ENCODE data around the gene CPLX3. TPM values are rescaled to one million over a fixed set of nuclear protein-coding genes. Genes with fewer than 3 reads are reported as not detected.

Gene CPLX3
- total RNA-seq, 1 experiment from 2014 or later = not detected

GRCh38 chr15:74809242-74809641, 17.2 kb upstream of the CPLX3 start:
- H3K36me3 Mint-ChIP-seq (ENCODE audit: insufficient read depth in 1 of 3, low read depth in 3 of 3) = peaks cover under 1 to 2% (median 1%) of the 10 kb centered on the region in 3 experiments; a peak in 4 of 7 replicates

More at GRCh38 chr15:74809242-74809641, 17.2 kb upstream of the CPLX3 start:
- H3K14ac ChIP-seq (ENCODE audit: insufficient read depth, low read length) = no peak overlapping the region
- no peak overlapping the region for H2AFZ ChIP-seq (ENCODE audit: low read length)
- H3K9me3 ChIP-seq (ENCODE audit: control insufficient read depth, low read depth, low read length) = no peaks in the 10 kb centered on the region
- Mint-ChIP-seq H3K9me3 (no peaks in the 10 kb centered on the region), H3K4me1 (peaks cover 9 to 16% of the 10 kb centered on the region in 2 experiments), H3K27ac (peak overlapping the region in 2 of 3 experiments; percentile 16 to 30; a peak in 2 of 7 replicates), H3K27me3 (ENCODE audit: low read depth) (peaks cover 8% of the 10 kb centered on the region), H3K4me3 (peak overlapping the region in 1 of 2 experiments; percentile 12; a peak in 1 of 5 replicates)
- H4K20me1 ChIP-seq (ENCODE audit: control insufficient read depth, insufficient read depth, insufficient read length) = no peaks in the 10 kb centered on the region
- H3K18ac ChIP-seq (ENCODE audit: insufficient read length, low read depth, low read length) = no peak overlapping the region
- no peak overlapping the region for H3K23ac ChIP-seq (ENCODE audit: insufficient read length, low read depth, low read length)
- H3K79me1 ChIP-seq (ENCODE audit: insufficient read depth, low read depth, low read length, poor library complexity, severe bottlenecking) = no peaks in the 10 kb centered on the region
- H3K4me1 ChIP-seq (ENCODE audit: insufficient read depth, low read length) = no peaks in the 10 kb centered on the region
- DNase-seq = no peak
- H4K5ac ChIP-seq (ENCODE audit: insufficient read length, low read depth, low read length) = no peak overlapping the region
- no peak overlapping the region for H3T11ph ChIP-seq (ENCODE audit: low read length)
- no peak overlapping the region for H2BK20ac ChIP-seq (ENCODE audit: low read depth, low read length, poor library complexity, severe bottlenecking)
- H3K79me2 ChIP-seq (ENCODE audit: insufficient read depth, low read length) = no peaks in the 10 kb centered on the region
- no peaks in the 10 kb centered on the region for H3K27me3 ChIP-seq (ENCODE audit: insufficient read depth, low read length)
- H3K23me2 ChIP-seq (ENCODE audit: insufficient read length, low read depth, low read length, poor library complexity, severe bottlenecking) = no peaks in the 10 kb centered on the region
- H2BK120ac ChIP-seq (ENCODE audit: low read depth, low read length, poor library complexity, severe bottlenecking) = no peak overlapping the region
- H2AK5ac ChIP-seq (ENCODE audit: insufficient read length, low read length) = no peak overlapping the region
- no peak overlapping the region for H4K91ac ChIP-seq (ENCODE audit: insufficient read length, low read depth, low read length)
- no peak overlapping the region for H2BK15ac ChIP-seq (ENCODE audit: low read depth, low read length)
- H2BK12ac ChIP-seq (ENCODE audit: insufficient read length, low read depth, low read length) = no peak overlapping the region
- no peak overlapping the region for H4K8ac ChIP-seq (replicated peaks; ENCODE audit: insufficient read length, low read depth, low read length)
- H3K4me2 ChIP-seq (ENCODE audit: insufficient read depth, insufficient read length, low read length) = no peak overlapping the region
- no peak overlapping the region for H3K27ac ChIP-seq (ENCODE audit: insufficient read length, low read depth, low read length)
- TF ChIP-seq, protein P1, sequence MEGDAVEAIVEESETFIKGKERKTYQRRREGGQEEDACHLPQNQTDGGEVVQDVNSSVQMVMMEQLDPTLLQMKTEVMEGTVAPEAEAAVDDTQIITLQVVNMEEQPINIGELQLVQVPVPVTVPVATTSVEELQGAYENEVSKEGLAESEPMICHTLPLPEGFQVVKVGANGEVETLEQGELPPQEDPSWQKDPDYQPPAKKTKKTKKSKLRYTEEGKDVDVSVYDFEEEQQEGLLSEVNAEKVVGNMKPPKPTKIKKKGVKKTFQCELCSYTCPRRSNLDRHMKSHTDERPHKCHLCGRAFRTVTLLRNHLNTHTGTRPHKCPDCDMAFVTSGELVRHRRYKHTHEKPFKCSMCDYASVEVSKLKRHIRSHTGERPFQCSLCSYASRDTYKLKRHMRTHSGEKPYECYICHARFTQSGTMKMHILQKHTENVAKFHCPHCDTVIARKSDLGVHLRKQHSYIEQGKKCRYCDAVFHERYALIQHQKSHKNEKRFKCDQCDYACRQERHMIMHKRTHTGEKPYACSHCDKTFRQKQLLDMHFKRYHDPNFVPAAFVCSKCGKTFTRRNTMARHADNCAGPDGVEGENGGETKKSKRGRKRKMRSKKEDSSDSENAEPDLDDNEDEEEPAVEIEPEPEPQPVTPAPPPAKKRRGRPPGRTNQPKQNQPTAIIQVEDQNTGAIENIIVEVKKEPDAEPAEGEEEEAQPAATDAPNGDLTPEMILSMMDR (conservative IDR thresholded peaks at IDR 0.05) = 0 out of 3 replicates have a peak, but pooled peaks have one; percentile 2
- no peak overlapping the region for H3K4ac ChIP-seq (ENCODE audit: low read depth, low read length)
- H3K56ac ChIP-seq (ENCODE audit: insufficient read length, low read depth, low read length) = no peak overlapping the region
- H3K9ac ChIP-seq (ENCODE audit: extremely low read depth, insufficient read length, low read length) = no peak overlapping the region
- no CpG with 5 or more reads among the region's 5 CpGs for WGBS (ENCODE audit: extremely low coverage, insufficient read length, low lambda C conversion rate)
- H2BK5ac ChIP-seq (ENCODE audit: insufficient read length, low read length) = no peak overlapping the region

Measured in H9 (cell line).